NCI-H1930 (cell line): Measurements from ENCODE around the gene ARHGAP8.
"Not testable (repeated sequence)": the region's sequence is repeated elsewhere in the genome, so short reads cannot be mapped to it uniquely, and the experiment has no call there.

Experiments used
- DNase-seq, 2 experiments: peaks; one replicate each; lab custom pipeline; 2025; lab: John Stamatoyannopoulos, UW

ARHGAP8 gene

GRCh38 chr22:44739666-44740065, 12.7 kb upstream of the ARHGAP8 start:
- not testable (repeated sequence) for DNase-seq

- no peak for DNase-seq
These were observed 12.1 kb upstream of the ARHGAP8 start for GRCh38 chr22:44740307-44740706.

- DNase-seq, result no peak
These were observed 10.4 kb upstream of the ARHGAP8 start for GRCh38 chr22:44741929-44742328.

- DNase-seq, result no peak
These were observed 9.1 kb upstream of the ARHGAP8 start for GRCh38 chr22:44743247-44743646.

- DNase-seq, result no peak
These were observed 8.6 kb upstream of the ARHGAP8 start for GRCh38 chr22:44743804-44744211.

- DNase-seq, result no peak
These were observed 6.3 kb upstream of the ARHGAP8 start for GRCh38 chr22:44745853-44746789.

- not testable (repeated sequence) for DNase-seq
These were observed 4.6 kb upstream of the ARHGAP8 start for GRCh38 chr22:44747784-44748127.

- no peak for DNase-seq
These were observed 3.9 kb upstream of the ARHGAP8 start for GRCh38 chr22:44748524-44748923.

GRCh38 chr22:44750481-44750880, 1.9 kb upstream of the ARHGAP8 start:
- no peak for DNase-seq

- DNase-seq, result no peak
These were observed 1.0 kb downstream of the ARHGAP8 start for GRCh38 chr22:44753189-44754042.

GRCh38 chr22:44754998-44755397, 2.6 kb downstream of the ARHGAP8 start:
- no peak for DNase-seq

- DNase-seq, result no peak
These were observed 3.0 kb downstream of the ARHGAP8 start for GRCh38 chr22:44755417-44755816.

- no peak for DNase-seq
These were observed 3.6 kb downstream of the ARHGAP8 start for GRCh38 chr22:44755956-44756361.

GRCh38 chr22:44758344-44758973, 6.1 kb downstream of the ARHGAP8 start:
- no peak for DNase-seq

GRCh38 chr22:44759001-44759400, 6.6 kb downstream of the ARHGAP8 start:
- DNase-seq, result no peak

GRCh38 chr22:44759430-44760310, 7.3 kb downstream of the ARHGAP8 start:
- DNase-seq, result no peak

GRCh38 chr22:44760476-44760875, 8.1 kb downstream of the ARHGAP8 start:
- DNase-seq, result no peak

- DNase-seq, result no peak
These were observed 8.7 kb downstream of the ARHGAP8 start for GRCh38 chr22:44761025-44761424.

GRCh38 chr22:44764373-44764772, 12.0 kb downstream of the ARHGAP8 start:
- DNase-seq, result no peak

- DNase-seq, result no peak
These were observed 12.6 kb downstream of the ARHGAP8 start for GRCh38 chr22:44764974-44765373.

- DNase-seq, result no peak
These were observed 13.4 kb downstream of the ARHGAP8 start for GRCh38 chr22:44765571-44766285.
